HG02943 (cell line): ENCODE data around the gene PRTFDC1.
"Not testable (repeated sequence)": the region's sequence is repeated elsewhere in the genome, so short reads cannot be mapped to it uniquely, and the experiment has no call there.

ENCODE experiments used
- ATAC-seq: cut with Tn5 transposase; IDR thresholded peaks from one replicate; pipeline ENCODE4 v1.9.1; 2021; ENCODE audit warnings: mild to moderate bottlenecking, low read depth, moderate library complexity; ENCODE audit not compliant: unreplicated experiment

The PRTFDC1 gene

DNA sequence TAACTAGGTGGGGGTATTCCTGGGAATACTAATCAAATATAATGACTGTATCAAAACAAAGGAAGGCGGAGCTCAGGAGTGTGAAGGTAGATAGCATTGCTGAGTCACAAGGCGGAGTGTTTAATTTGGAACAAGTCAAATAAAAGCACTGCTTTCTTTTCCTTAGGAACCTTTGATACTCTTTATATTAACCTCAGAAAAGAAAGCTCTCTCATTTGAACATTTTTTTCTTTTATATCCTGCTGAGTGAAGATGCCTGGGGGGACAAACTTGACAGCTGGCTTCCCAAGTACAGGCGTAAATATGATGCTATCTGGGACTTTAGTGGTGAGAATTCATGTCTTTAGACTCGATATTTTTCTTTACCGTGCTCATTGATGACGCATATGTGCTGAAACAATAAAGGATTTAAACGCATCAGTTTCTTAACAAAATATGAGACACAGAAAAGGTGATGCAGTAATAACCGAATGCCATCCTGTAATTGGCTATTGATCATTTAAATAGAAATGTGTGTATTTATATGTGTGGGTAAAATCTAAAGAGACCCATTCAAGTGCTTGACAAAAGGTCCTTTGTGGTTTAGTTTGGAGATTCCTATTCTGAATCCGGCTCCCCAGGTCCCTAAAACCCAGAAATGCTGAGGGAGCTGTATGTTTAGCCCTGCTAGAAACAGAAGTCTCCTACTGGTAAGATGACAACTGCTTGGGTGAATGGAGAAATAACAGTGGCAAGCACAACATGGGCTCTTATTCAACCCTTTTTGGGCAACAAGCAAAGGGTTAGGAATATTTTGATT, 102.7 kb downstream of the PRTFDC1 start:
- no peak for ATAC-seq

DNA sequence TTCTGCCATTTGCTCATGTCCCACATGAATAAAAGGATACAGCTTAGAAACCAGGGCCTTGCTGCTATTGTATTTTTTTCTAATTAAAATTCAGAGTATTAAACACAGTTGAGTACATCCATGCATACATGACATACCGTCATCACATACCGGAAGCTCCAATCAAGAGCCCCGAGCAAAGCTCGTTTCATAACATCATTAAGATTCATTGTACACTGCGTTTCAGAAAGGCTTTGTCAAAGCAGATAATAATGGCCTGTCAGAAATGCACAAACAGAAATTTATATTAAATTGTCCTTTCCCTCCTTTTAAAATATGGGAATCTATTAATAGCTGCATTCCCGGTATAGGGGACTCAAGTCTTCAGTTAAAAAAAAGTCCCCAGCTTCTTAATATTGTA, 103.4 kb downstream of the PRTFDC1 start:
- ATAC-seq, result no peak

DNA sequence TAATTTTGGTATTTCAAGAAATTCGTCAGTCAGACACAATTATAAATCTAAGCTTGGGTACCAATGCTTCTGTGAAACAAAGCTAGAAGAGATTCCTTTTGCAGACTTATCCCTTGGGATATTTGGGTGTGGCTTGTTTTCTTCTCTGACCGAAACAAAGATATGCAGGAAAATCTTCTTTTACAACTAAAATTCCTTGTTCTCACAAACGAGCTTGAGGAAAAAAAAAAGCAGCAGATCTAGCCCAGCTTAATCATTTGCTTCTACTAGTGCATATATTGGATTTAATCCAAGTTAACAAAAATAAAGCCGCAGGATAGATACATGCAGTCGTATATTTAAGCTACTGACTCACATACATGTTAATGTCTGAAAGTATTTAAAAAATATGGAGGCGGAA, 104.2 kb downstream of the PRTFDC1 start:
- no peak for ATAC-seq

DNA sequence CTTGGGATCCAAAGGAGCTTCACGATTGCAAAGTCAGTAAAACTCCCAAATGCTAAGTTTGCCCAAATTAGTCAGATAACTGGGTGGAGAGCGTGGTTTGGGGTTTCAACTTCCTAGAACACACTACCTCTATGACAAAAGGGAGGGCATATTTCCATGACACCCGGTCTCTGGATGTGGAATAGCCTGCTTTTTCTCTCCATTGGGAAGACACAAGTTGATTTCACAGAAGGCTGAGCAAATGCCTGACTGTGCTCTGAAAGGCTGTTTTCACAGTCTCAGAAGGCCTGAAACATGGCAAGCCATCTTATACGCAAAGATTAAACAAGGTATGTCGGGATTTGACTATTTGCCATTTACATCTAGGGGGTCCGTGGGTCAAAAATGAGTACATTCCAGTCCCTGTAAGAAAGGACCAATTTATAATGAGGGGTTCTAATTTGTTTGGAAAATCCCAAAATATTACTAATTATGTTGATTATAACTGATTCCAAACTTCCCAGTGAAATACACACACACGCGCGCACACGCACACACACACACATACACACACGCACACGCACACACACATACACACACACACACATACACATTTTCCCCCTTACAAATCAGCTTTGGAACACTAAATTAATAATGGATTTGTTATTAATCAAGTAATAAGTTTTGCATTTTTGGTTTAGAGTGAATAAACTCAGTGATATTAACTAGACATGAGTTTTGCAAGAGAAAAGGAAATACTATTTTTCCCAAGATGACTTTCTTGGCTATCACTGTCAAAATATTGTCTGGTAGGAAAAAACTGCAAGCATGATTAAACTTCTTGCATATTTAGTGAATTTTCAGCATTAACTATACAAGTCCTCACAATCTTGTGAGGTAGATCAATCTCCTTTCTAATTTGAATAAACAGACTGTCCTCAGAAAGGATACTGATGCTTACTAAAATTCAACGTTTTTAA, 105.0 kb downstream of the PRTFDC1 start:
- no peak for ATAC-seq

DNA sequence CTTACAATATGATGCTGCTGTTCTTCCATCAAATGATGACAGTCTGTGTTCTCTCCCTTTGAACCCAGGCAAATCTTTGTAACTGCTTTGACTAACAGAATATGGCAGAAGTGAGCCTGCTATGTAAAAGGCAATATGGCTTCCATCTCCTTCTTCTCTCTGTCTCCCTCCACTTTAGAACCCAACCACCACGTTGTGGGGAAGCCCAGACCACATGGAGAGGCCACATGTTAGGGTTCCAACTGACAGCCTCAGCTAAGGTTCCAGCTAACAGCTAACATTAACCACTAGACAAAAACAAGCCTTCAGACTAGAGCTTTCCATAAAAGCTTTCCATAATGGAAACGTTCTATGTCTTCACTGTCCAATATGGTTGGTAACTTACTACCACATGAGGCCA, 107.7 kb downstream of the PRTFDC1 start:
- no peak for ATAC-seq

DNA sequence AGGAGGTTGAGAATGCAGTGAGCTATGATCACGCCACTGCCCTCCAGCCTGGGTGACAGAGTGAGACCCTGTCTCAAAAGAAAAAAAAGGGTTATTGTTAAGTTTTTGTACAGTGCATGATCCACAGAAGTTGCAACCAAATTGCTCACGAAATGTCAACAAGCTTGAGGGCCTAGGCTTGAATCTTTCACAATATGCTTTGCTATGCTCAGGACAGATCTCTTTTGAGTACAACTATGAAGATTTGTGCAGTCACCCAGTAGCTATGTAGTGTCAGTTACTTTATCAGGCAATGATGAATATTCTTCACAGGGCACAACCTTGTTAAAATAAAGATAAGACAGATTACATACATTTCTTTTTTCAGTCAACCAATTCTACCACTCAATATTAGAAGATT, 109.2 kb downstream of the PRTFDC1 start:
- no peak for ATAC-seq

DNA sequence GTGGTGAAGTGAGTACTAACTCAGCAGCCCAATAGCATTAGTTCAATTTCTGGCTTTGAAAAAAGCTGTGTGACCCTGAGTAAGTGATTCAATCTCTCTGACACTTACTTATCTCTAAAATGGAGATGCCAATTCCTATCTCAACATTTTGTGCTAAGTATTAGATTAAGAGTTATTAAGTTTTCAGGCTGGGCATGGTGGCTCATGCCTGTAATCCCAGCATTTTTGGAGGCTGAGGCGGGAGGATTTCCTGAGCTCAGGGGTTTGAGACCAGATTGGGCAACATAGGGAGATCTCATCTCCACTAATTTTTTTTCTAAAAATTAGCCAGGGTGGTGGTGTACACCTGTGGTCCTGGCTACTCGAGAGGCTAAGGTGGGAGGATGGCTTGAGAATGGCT, 109.5 kb downstream of the PRTFDC1 start:
- no peak for ATAC-seq

DNA sequence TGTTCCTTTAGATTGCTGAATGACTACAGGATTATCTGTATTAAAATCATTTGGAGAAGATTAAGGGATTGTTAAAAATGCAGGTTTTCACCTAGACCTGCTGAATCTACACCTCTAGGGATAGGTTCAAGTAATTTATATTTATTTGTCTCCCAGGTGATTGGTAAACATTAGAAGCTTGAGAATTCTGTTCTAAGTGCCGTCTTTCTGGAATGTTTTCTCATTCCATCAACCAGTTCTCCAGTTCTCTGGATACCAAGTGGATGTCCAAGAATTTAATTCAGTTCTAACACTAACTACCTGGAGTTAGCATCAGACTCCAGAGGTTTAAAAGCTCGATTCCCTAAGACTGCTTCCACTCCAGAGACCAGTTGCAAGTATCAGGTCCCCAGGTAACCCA, 110.9 kb downstream of the PRTFDC1 start:
- no peak for ATAC-seq

DNA sequence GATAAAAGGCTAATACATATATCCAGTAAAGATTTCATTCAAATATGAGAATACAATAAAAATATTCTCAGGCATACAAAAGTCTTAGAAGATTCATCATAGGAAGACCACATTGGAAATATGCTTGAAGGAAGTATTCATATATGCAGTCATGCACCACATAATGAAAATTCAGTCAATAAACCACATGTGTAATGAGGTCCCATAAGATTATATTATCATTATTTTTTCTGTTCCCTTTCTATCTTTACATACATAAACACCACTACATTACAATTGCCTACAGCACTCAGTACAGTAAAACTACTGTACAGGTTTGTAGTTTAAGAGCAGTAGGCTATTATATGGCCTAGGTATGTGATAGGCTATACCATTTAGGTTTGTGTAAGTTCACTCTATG, 111.6 kb downstream of the PRTFDC1 start:
- ATAC-seq, result no peak

DNA sequence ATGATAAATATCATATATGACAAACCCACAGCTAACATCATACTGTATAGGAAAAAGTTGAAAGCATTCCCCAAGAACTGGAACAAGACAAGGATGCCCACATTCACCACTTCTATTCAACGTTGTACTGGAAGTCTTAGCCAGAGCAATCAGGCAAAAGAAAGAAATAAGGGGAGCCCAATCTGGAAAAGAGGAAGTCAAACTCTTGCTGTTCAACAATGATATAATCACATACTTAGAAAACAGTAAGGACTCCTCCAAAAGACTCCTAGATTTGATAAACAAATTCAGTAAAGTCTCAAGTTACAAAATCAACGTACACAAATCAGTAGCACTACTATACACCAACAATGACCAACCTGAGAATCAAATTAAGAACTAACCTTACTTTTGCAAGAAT, 114.6 kb downstream of the PRTFDC1 start:
- not testable (repeated sequence) for ATAC-seq

DNA sequence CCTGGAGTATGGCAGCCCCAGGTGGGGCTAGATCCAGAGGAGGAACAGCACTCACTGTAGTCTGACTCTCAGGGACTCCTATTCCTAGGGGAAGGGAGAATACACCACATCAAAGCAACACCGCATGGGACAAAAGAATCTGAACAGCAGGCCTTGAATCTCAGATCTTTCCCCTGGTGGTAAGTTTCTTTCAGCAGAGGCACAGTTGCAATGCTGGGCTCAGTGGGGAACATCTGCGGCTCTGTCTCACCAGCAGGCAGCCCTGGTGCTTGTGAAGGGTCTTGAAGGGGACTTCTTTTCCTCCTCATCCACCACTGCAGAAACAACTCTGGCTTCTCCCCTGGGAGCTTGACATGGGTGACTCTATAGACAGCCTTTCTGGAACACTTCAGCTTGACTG, 117.5 kb downstream of the PRTFDC1 start:
- ATAC-seq, result no peak

DNA sequence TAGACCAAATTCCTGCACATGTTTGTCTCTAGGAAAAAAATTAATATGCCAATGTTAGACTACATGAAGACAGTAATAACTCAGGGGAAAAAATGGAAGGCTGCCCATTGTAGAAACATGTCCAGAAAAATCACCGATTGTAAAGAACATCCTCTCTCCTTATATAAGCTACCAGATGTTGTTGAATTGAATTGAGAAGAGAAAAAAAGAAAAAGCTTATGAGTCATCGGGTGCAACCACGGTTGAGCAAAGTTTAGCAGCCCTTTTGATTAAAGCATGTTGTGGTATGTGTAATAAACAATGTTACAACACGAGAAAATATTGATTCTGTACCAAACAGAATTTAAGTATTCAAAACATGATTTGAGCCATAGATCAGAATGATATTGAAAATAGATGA, 126.4 kb downstream of the PRTFDC1 start:
- ATAC-seq, result no peak

DNA sequence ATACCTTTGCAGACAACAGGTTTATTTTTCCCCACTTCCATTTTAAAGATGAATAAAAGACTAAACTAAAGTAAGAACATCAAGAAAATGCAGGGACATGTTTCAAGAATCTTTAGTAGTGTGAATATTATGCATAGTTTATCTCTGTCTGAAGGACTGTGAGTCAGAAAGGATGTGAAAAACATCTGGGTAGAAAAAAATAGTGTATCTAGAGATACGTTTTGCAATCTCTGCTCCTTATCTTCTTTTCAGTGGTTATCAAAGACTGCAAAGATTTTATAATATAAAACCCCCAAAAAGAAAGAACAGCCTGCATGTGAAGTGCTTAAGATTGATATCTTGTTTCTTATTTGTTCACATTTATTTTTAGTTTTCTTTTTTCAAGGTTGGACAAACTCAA, 126.9 kb downstream of the PRTFDC1 start:
- ATAC-seq, result no peak

DNA sequence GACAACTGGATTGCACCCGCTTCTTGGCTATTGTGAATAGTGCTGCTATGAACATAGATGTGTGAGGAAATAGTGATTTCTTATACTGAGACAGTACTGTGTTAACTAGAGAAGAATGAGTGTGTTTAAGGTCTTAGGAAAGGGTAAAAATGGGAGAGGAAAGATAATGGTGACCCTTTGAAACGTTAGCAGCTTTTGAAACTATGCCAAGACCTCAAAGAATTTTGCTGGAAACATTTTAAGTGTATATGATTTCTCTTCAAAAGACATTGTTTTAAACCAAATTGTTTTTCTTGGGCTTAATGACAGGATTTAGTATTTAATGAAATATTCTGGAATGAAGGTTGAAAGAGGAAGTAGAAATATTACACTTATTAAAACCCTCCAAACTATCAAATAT, 127.9 kb downstream of the PRTFDC1 start:
- no peak for ATAC-seq

DNA sequence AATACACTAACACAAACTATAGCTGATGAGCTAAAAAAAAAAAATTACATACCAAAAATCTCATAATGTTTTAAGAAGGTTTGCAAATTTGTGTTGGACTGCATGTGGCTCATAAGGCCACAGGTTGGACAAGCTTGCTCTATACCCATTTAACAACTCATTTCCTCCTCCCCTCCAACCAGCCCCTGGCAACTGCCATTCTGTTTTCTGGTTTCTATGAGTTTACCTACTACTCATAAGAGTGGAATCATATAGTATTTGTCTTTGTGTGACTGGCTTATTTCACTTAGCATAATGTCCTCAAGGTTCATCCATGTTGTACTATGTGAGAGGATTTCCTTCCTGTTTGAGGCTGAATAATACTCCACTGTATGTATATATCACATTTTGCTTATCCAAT, 128.3 kb downstream of the PRTFDC1 start:
- ATAC-seq, result no peak

DNA sequence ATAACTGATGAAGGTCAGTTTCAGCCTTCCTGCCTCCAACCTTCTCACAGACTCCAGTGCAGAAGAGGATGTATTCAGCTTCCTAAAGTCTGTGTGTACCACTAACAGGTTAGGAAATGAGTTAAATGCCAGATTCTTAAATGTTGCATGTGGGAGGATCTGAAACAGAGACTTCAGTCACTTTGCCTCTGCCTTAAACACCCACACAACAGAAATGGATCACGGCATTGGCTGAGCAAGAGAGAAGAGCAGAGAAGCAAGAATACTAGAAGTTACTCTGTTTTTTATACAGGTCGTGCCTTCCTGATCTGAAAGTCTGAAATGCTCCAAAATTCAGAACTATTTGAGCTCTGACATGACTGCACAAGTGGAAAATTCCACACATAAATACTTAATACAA, 129.8 kb downstream of the PRTFDC1 start:
- no peak for ATAC-seq

DNA sequence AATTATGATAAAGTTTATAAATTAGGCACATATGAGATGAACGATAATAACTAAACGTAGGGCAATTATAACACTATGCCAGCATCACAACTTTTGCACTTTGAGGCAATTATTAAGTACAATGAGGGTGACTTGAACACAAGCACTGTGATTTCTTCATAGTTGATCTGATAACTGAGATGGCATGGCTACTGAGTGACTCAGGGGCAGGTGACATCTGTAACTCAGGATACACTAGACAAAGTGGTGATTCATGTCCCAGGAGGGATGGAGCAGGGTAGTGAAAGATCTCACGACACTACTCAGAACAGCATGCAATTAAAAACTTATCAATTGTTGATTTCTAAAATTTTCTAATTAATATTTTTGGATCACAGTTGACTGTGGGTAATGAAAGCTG, 130.4 kb downstream of the PRTFDC1 start:
- ATAC-seq, result no peak

DNA sequence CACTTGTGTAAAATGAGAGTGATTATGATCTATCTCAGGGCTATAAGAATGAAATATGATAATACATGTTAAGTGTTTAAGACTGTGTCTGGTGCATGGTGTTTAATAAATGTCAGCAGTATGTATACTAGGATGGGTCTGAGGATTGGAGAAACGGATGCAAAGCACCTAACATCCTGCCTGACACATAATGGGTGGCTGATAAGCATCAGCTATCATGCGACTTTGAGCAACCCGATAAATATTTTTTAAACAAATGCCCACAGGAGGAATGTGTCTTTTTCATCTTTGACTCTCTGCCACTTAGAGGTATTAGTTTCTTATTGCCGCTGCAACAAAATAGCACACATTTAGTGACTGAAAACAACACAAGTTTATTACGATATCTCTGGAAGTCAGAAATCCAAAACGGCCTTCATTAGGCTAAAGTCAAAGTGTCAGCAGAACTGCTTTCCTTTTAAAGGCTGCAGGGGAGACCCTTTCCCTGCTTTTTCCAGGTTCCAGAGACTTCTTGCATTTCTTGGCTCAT, 135.5 kb downstream of the PRTFDC1 start:
- no peak for ATAC-seq

DNA sequence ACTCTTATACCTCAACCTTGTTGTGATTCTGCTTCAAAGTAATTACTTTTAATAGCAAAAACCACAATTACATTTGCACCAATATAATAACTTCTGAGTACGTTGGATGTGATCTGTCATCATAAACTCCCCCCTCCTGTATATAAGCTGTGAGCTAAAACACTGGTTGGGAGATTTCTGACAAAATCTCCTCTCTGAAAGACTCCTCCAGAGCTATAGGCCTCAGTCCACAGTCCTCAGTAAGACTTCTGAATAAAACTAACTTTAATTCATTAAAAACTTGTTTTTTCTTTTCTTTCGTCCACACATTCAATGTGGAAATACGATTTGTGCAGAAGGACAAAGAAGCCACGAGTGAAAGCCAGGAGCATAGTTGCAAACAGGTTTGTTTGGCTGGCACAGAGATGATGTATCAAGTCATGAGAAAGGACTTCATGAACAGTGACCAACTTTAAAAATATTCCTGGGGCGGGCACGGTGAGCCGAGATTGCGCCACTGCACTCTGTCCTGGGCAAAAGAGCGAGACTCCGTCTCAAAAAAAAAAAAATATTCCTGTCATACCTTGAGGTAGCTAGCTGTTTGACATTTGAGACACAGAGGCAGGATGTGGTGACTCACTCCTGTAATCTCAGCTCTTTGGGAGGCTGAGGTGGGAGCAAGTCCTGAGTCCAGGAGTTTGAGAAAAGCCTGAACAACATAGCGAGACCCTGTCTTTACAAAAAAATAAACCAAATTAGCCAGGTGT, 137.7 kb downstream of the PRTFDC1 start:
- ATAC-seq, result no peak

DNA sequence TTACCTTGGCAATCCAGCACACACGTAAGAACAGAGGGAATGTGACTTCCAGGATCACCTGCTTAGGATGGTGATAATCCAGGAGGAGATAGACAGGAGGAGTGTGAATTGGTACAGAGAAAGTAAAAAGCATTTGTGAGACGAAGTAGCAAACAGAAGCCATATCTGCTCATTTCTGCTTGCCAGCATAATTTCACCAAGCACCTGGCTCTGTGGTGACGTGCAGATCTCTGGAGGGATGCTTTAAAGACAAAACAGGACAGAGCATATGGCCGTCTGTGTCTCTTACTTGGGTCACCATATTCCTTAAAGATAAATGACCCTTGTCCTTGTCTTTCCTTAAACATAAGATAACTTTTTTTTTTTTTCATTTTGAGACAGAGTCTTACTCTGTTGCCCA, 138.6 kb downstream of the PRTFDC1 start:
- no peak for ATAC-seq

DNA sequence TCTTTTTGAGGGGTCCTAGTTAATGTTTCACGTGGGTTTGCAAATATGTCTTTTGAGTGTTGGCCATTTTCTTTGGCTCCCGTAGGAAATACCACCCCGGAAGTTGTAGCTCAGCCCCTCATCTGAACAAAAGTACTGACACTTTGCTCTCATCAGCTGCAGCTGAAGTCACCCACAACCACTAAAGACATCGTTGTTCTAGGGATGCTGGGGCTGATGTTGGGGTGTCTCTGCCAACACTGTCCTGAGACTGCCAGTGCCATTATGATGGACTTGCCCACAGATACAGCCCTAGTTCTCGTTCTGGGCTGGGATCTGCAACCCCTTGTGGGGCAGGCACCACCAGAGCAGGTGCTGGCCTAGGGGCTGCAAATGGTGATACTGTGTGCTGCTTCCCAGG, 146.1 kb downstream of the PRTFDC1 start:
- no peak for ATAC-seq
